GM21423 (cell line): ENCODE data around the gene LDLRAD4.

Experiments used
- ATAC-seq: cut with Tn5 transposase; IDR thresholded peaks from one replicate; pipeline ENCODE4 v1.9.1; 2021; ENCODE audit warnings: mild to moderate bottlenecking, moderate library complexity; ENCODE audit not compliant: unreplicated experiment

LDLRAD4 gene

GRCh38 chr18:13280070-13280795 is 61.7 kb downstream of the LDLRAD4 start:
- ATAC-seq: no peak

- no peak for ATAC-seq
Observed at GRCh38 chr18:13281406-13281805, 62.8 kb downstream of the LDLRAD4 start.

GRCh38 chr18:13283746-13284145 is 65.2 kb downstream of the LDLRAD4 start:
- ATAC-seq: no peak

- no peak for ATAC-seq
Observed at GRCh38 chr18:13284330-13285027, 65.9 kb downstream of the LDLRAD4 start.

- no peak for ATAC-seq
Observed at GRCh38 chr18:13285874-13286273, 67.3 kb downstream of the LDLRAD4 start.

GRCh38 chr18:13286456-13287125 is 68.0 kb downstream of the LDLRAD4 start:
- ATAC-seq: no peak

- no peak for ATAC-seq
Observed at GRCh38 chr18:13287372-13287771, 68.8 kb downstream of the LDLRAD4 start.

GRCh38 chr18:13288509-13289133 is 70.1 kb downstream of the LDLRAD4 start:
- ATAC-seq: no peak

GRCh38 chr18:13289481-13290205 is 71.1 kb downstream of the LDLRAD4 start:
- no peak for ATAC-seq

- ATAC-seq: no peak
Observed at GRCh38 chr18:13290856-13291271, 72.3 kb downstream of the LDLRAD4 start.

GRCh38 chr18:13291299-13291698 is 72.7 kb downstream of the LDLRAD4 start:
- no peak for ATAC-seq

GRCh38 chr18:13291745-13292447 is 73.3 kb downstream of the LDLRAD4 start:
- no peak for ATAC-seq

- no peak for ATAC-seq
Observed at GRCh38 chr18:13292736-13293135, 74.2 kb downstream of the LDLRAD4 start.

GRCh38 chr18:13294309-13294708 is 75.7 kb downstream of the LDLRAD4 start:
- ATAC-seq: no peak

GRCh38 chr18:13295894-13296293 is 77.3 kb downstream of the LDLRAD4 start:
- no peak for ATAC-seq

GRCh38 chr18:13296867-13297574 is 78.5 kb downstream of the LDLRAD4 start:
- no peak for ATAC-seq

GRCh38 chr18:13298262-13298661 is 79.7 kb downstream of the LDLRAD4 start:
- no peak for ATAC-seq

- no peak for ATAC-seq
Observed at GRCh38 chr18:13300029-13300428, 81.5 kb downstream of the LDLRAD4 start.

GRCh38 chr18:13300796-13301195 is 82.2 kb downstream of the LDLRAD4 start:
- ATAC-seq: no peak

GRCh38 chr18:13302040-13302439 is 83.5 kb downstream of the LDLRAD4 start:
- no peak for ATAC-seq
